Karpas-422 (cell line): ENCODE results near the gene LIFR. TPM values are rescaled to one million over a fixed set of nuclear protein-coding genes. Genes with fewer than 3 reads are reported as not detected.
A peak's percentile ranks its signal among the peaks of the same experiment; 100 is the strongest.

Experiments
- DNase-seq: peaks from one replicate; pipeline ENCODE4 v3.0.0-alpha.2; 2015
- H2AFZ ChIP-seq: fragments of 200-600 bp; sonication (generic); 2 replicates; pipeline ENCODE4 v1.6.1; 2014; ENCODE audit warnings: antibody characterized with exemption, low read length, mixed read lengths
- H3K27ac ChIP-seq: fragments of 200-600 bp; sonication (generic); 2 replicates; pipeline ENCODE4 v1.5.1; 2014; ENCODE audit warnings: mild to moderate bottlenecking, low read length, moderate library complexity
- H3K27me3 ChIP-seq: fragments of 200-600 bp; sonication (generic); 2 replicates; pipeline ENCODE4 v1.6.1; 2014; ENCODE audit warnings: low read length, mixed read lengths
- H3K36me3 ChIP-seq: fragments of 200-600 bp; sonication (generic); 2 replicates; pipeline ENCODE4 v1.6.1; 2014; ENCODE audit warnings: low read length, mixed read lengths; ENCODE audit not compliant: insufficient read depth
- H3K4me1 ChIP-seq: fragments of 200-600 bp; sonication (generic); 2 replicates; pipeline ENCODE4 v1.6.1; 2014; ENCODE audit warnings: mild to moderate bottlenecking, low read length, mixed read lengths
- H3K4me2 ChIP-seq: fragments of 200-600 bp; sonication (generic); 2 replicates; pipeline ENCODE4 v1.6.1; 2014; ENCODE audit warnings: low read length, low read depth, mild to moderate bottlenecking; ENCODE audit not compliant: poor library complexity, severe bottlenecking
- H3K4me3 ChIP-seq: fragments of 200-600 bp; sonication (generic); 2 replicates; pipeline ENCODE4 v1.5.1; 2014; ENCODE audit warnings: mild to moderate bottlenecking, antibody characterized with exemption, low read length, mixed read lengths
- H3K79me2 ChIP-seq: fragments of 200-600 bp; sonication (generic); 2 replicates; pipeline ENCODE4 v1.6.1; 2014; ENCODE audit warnings: mild to moderate bottlenecking, low read length, mixed read lengths
- H3K9ac ChIP-seq: fragments of 200-600 bp; sonication (generic); 2 replicates; pipeline ENCODE4 v1.6.0; 2014; ENCODE audit warnings: low read length
- H3K9me2 ChIP-seq: fragments of 200-600 bp; sonication (generic), shearing (Covaris generic); replicated peaks from 2 replicates; pipeline ENCODE4 v1.6.0; 2014; ENCODE audit warnings: mild to moderate bottlenecking, low read length, moderate library complexity; ENCODE audit not compliant: insufficient read depth
- H3K9me3 ChIP-seq: fragments of 300-700, 200-600 bp; sonication (generic); 2 replicates; pipeline ENCODE4 v1.6.1; 2014; ENCODE audit warnings: low read length, mixed read lengths
- H4K20me1 ChIP-seq: fragments of 200-600 bp; sonication (generic); 2 replicates; pipeline ENCODE4 v1.6.1; 2014; ENCODE audit warnings: mild to moderate bottlenecking, antibody characterized with exemption, low read length, low read depth; ENCODE audit not compliant: insufficient read depth
- total RNA-seq: library from RNA; depleted of rRNA; stranded (reverse); fragments of >200 nt; shearing (Covaris generic); gene quantifications from 2 replicates; pipeline ENCODE4 v1.2.3, GENCODE V29; 2014; ENCODE audit warnings: low replicate concordance

LIFR gene
- total RNA-seq, 1 experiment from 2014 or later: not detected

GRCh38 chr5:38441453-38442246 is 114.8 kb downstream of the LIFR start:
- H3K9me3 ChIP-seq: no peaks in the 10 kb centered on the region
- H3K27me3 ChIP-seq: no peaks in the 10 kb centered on the region
- peak; percentile 94 for DNase-seq
- H3K27ac ChIP-seq: no peak overlapping the region
- no peaks in the 10 kb centered on the region for H3K9me2 ChIP-seq
- no peaks in the 10 kb centered on the region for H3K79me2 ChIP-seq
- H3K4me2 ChIP-seq: no peak overlapping the region
- H3K9ac ChIP-seq: no peak overlapping the region
- H3K4me3 ChIP-seq: no peak overlapping the region
- no peak overlapping the region for H2AFZ ChIP-seq
- H3K36me3 ChIP-seq: no peaks in the 10 kb centered on the region
- H3K4me1 ChIP-seq: no peaks in the 10 kb centered on the region
- no peaks in the 10 kb centered on the region for H4K20me1 ChIP-seq

GRCh38 chr5:38438757-38439156 is 117.7 kb downstream of the LIFR start:
- H3K27me3 ChIP-seq: no peaks in the 10 kb centered on the region
- H3K9me2 ChIP-seq: no peaks in the 10 kb centered on the region
- H3K79me2 ChIP-seq: no peaks in the 10 kb centered on the region
- H3K4me1 ChIP-seq: no peaks in the 10 kb centered on the region
- H3K4me3 ChIP-seq: no peak overlapping the region
- no peaks in the 10 kb centered on the region for H3K9me3 ChIP-seq
- no peak overlapping the region for H3K4me2 ChIP-seq
- DNase-seq: no peak
- no peak overlapping the region for H3K9ac ChIP-seq
- H2AFZ ChIP-seq: no peak overlapping the region
- no peaks in the 10 kb centered on the region for H3K36me3 ChIP-seq
- no peaks in the 10 kb centered on the region for H4K20me1 ChIP-seq
- no peak overlapping the region for H3K27ac ChIP-seq

- no peak overlapping the region for H3K4me2 ChIP-seq
- no peak overlapping the region for H2AFZ ChIP-seq
- no peaks in the 10 kb centered on the region for H3K27me3 ChIP-seq
- H3K27ac ChIP-seq: no peak overlapping the region
- H3K4me1 ChIP-seq: no peaks in the 10 kb centered on the region
- no peaks in the 10 kb centered on the region for H3K36me3 ChIP-seq
- H3K9me2 ChIP-seq: no peaks in the 10 kb centered on the region
- DNase-seq: no peak
- no peak overlapping the region for H3K4me3 ChIP-seq
- H3K9ac ChIP-seq: no peak overlapping the region
- no peaks in the 10 kb centered on the region for H3K9me3 ChIP-seq
- H4K20me1 ChIP-seq: no peaks in the 10 kb centered on the region
- no peaks in the 10 kb centered on the region for H3K79me2 ChIP-seq
Observed at GRCh38 chr5:38434966-38435705, 121.3 kb downstream of the LIFR start.

GRCh38 chr5:38433160-38433861 is 123.1 kb downstream of the LIFR start:
- H2AFZ ChIP-seq: no peak overlapping the region
- no peaks in the 10 kb centered on the region for H3K9me2 ChIP-seq
- no peaks in the 10 kb centered on the region for H3K4me1 ChIP-seq
- H3K9me3 ChIP-seq: no peaks in the 10 kb centered on the region
- no peak for DNase-seq
- no peaks in the 10 kb centered on the region for H3K79me2 ChIP-seq
- H4K20me1 ChIP-seq: no peaks in the 10 kb centered on the region
- no peak overlapping the region for H3K9ac ChIP-seq
- no peaks in the 10 kb centered on the region for H3K36me3 ChIP-seq
- no peak overlapping the region for H3K27ac ChIP-seq
- H3K4me2 ChIP-seq: no peak overlapping the region
- no peak overlapping the region for H3K4me3 ChIP-seq
- H3K27me3 ChIP-seq: no peaks in the 10 kb centered on the region

GRCh38 chr5:38431242-38431853 is 125.1 kb downstream of the LIFR start:
- no peak overlapping the region for H3K27ac ChIP-seq
- no peaks in the 10 kb centered on the region for H3K9me2 ChIP-seq
- H3K4me1 ChIP-seq: no peaks in the 10 kb centered on the region
- no peaks in the 10 kb centered on the region for H4K20me1 ChIP-seq
- H3K4me3 ChIP-seq: no peak overlapping the region
- H3K27me3 ChIP-seq: peaks cover 4% of the 10 kb centered on the region; the same call in 1 of the 2 replicates
- DNase-seq: no peak
- H2AFZ ChIP-seq: no peak overlapping the region
- no peaks in the 10 kb centered on the region for H3K79me2 ChIP-seq
- H3K9ac ChIP-seq: no peak overlapping the region
- no peak overlapping the region for H3K4me2 ChIP-seq
- H3K36me3 ChIP-seq: no peaks in the 10 kb centered on the region
- no peaks in the 10 kb centered on the region for H3K9me3 ChIP-seq

- H3K79me2 ChIP-seq: no peaks in the 10 kb centered on the region
- no peak overlapping the region for H3K9ac ChIP-seq
- DNase-seq: no peak
- no peak overlapping the region for H3K4me2 ChIP-seq
- peaks cover 4% of the 10 kb centered on the region; the same call in 1 of the 2 replicates for H3K27me3 ChIP-seq
- H3K36me3 ChIP-seq: no peaks in the 10 kb centered on the region
- H3K9me3 ChIP-seq: no peaks in the 10 kb centered on the region
- no peaks in the 10 kb centered on the region for H3K4me1 ChIP-seq
- no peaks in the 10 kb centered on the region for H3K9me2 ChIP-seq
- no peak overlapping the region for H3K4me3 ChIP-seq
- H2AFZ ChIP-seq: no peak overlapping the region
- H3K27ac ChIP-seq: no peak overlapping the region
- H4K20me1 ChIP-seq: no peaks in the 10 kb centered on the region
Observed at GRCh38 chr5:38426986-38427950, 129.2 kb downstream of the LIFR start.

GRCh38 chr5:38426490-38426889 is 130.0 kb downstream of the LIFR start:
- H4K20me1 ChIP-seq: no peaks in the 10 kb centered on the region
- no peaks in the 10 kb centered on the region for H3K9me2 ChIP-seq
- H3K27ac ChIP-seq: no peak overlapping the region
- no peaks in the 10 kb centered on the region for H3K9me3 ChIP-seq
- H3K4me2 ChIP-seq: no peak overlapping the region
- no peak overlapping the region for H2AFZ ChIP-seq
- DNase-seq: no peak
- no peaks in the 10 kb centered on the region for H3K4me1 ChIP-seq
- peaks cover 4% of the 10 kb centered on the region; the same call in 1 of the 2 replicates for H3K27me3 ChIP-seq
- no peaks in the 10 kb centered on the region for H3K79me2 ChIP-seq
- H3K9ac ChIP-seq: no peak overlapping the region
- no peaks in the 10 kb centered on the region for H3K36me3 ChIP-seq
- H3K4me3 ChIP-seq: no peak overlapping the region
